BJ (cell line): ENCODE measurements around the gene AHDC1. TPM values are rescaled to one million over a fixed set of nuclear protein-coding genes. Genes with fewer than 3 reads are reported as not detected.
A peak's percentile ranks its signal among the peaks of the same experiment; 100 is the strongest.

Experiments
- CTCF ChIA-PET: fragments of 350-600 bp; formaldehyde crosslinking; extraction: SDS; loops from one replicate; lab custom pipeline; 2021; ENCODE audit warnings: antibody characterized with exemption, inconsistent platforms; lab: Yijun Ruan, JAX
- POLR2A ChIA-PET: fragments of 300-600 bp; sonication (Branson Sonifier 250); formaldehyde crosslinking; extraction: SDS; loops from one replicate; lab custom pipeline; 2021; ENCODE audit warnings: antibody characterized with exemption; lab: Charles Lee
- DNase-seq: peaks from one replicate; pipeline ENCODE4 v3.0.0-alpha.2; 2011; ENCODE audit warnings: low read depth
- H3K27me3 ChIP-seq: 2 replicates; pipeline ENCODE4 v1.6.0; 2011; ENCODE audit warnings: low read length; ENCODE audit not compliant: control insufficient read depth, insufficient read depth
- H3K36me3 ChIP-seq: 2 replicates; pipeline ENCODE4 v1.5.1; 2011; ENCODE audit warnings: low read length; ENCODE audit not compliant: control insufficient read depth, insufficient read depth
- H3K4me3 ChIP-seq: 2 replicates; pipeline ENCODE4 v1.5.1; 2011; ENCODE audit warnings: low read depth, mild to moderate bottlenecking, control low read depth, low read length
- polyA plus RNA-seq: library from polyadenylated mRNA; depleted of rRNA; stranded (reverse); fragments of >200 nt; gene quantifications from 2 replicates; pipeline ENCODE4 v1.2.3, GENCODE V29; 2011
- TF ChIP-seq, protein P1 (sequence below): IDR thresholded peaks from 2 replicates; pipeline ENCODE4 v1.5.1; 2011; ENCODE audit warnings: low read depth, mild to moderate bottlenecking, control low read depth, inconsistent platforms, low read length, moderate library complexity; ENCODE audit not compliant: insufficient read depth

Gene AHDC1
- polyA plus RNA-seq, 1 experiment = 4.1 TPM

DNA sequence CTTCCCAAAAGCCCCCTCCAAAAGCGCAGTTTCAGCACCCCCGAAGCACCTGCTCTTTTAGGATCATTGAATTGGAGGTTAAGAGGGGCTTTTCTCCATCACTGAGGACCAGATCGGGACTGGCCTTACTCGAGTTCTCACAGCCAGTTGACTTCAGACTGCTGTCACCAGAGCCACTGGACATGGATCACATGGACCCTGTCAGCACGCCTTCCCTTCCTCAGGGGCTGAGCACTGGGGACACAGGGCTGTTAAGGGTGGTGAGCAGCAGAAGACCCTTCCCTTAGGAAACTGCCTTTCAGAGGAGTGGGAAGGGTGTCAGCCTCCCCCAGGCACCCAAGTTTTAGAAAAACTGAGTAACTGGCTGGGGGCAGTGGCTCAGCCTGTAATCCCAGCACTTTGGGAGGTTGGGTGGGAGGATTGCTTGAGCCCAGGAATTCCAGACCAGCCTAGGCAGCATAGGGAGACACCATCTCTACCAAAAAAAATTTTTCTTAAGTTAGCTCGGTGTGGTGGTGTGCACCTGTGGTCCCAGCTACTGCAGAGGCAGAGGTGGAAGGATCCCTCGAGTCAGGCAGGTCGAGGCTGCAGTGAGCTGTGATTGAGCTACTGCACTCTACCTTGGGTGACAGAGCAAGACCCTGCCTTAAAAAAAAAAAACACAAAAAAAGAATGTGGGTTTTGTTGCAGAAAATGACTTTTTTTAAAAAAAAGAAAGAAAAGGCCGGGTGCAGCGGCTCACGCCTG, 31.6 kb upstream of the AHDC1 start:
- H3K27me3 ChIP-seq = peaks cover 4% of the 10 kb centered on the region; the same call in 1 of the 2 replicates
- CTCF ChIA-PET = no interaction called here
- TF ChIP-seq, protein P1, sequence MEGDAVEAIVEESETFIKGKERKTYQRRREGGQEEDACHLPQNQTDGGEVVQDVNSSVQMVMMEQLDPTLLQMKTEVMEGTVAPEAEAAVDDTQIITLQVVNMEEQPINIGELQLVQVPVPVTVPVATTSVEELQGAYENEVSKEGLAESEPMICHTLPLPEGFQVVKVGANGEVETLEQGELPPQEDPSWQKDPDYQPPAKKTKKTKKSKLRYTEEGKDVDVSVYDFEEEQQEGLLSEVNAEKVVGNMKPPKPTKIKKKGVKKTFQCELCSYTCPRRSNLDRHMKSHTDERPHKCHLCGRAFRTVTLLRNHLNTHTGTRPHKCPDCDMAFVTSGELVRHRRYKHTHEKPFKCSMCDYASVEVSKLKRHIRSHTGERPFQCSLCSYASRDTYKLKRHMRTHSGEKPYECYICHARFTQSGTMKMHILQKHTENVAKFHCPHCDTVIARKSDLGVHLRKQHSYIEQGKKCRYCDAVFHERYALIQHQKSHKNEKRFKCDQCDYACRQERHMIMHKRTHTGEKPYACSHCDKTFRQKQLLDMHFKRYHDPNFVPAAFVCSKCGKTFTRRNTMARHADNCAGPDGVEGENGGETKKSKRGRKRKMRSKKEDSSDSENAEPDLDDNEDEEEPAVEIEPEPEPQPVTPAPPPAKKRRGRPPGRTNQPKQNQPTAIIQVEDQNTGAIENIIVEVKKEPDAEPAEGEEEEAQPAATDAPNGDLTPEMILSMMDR = no peak
- no peaks in the 10 kb centered on the region for H3K36me3 ChIP-seq
- POLR2A ChIA-PET = no interaction called here
- no peak overlapping the region for H3K4me3 ChIP-seq
- no peak for DNase-seq

DNA sequence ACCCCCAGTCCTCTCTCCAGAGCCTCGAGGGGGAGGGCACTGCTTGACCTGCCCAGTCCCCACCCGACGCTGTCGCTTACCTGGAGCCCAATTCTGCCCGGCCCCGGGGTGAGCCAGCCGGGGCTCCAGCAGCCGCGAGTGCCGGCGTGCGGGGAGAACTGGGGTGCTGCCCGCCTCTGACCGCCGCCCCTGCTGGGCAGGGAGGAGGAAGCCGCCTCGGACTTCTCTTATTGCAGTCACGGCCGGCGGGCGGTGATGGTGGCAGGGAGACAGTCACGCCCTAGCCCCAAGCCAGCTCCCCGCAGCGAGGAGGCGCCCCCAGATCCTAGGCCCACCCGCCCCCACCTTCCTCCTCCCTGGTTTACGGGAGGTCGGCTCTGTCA, 31.0 kb upstream of the AHDC1 start, which contains the start of gene FGR:
Gene FGR, minus strand, starts transcription at position 201 of the 383 bp plus-strand sequence. CDS start 11,269 bp downstream, outside the sequence.
- H3K27me3 ChIP-seq = peaks cover 4% of the 10 kb centered on the region; the same call in 1 of the 2 replicates
- ChIA-PET POLR2A (no interaction called here), CTCF (no interaction called here)
- no peak for DNase-seq
- H3K36me3 ChIP-seq = no peaks in the 10 kb centered on the region
- peak within 1 kb of the TSS; percentile 33 for H3K4me3 ChIP-seq
- TF ChIP-seq, protein P1 = no peak

DNA sequence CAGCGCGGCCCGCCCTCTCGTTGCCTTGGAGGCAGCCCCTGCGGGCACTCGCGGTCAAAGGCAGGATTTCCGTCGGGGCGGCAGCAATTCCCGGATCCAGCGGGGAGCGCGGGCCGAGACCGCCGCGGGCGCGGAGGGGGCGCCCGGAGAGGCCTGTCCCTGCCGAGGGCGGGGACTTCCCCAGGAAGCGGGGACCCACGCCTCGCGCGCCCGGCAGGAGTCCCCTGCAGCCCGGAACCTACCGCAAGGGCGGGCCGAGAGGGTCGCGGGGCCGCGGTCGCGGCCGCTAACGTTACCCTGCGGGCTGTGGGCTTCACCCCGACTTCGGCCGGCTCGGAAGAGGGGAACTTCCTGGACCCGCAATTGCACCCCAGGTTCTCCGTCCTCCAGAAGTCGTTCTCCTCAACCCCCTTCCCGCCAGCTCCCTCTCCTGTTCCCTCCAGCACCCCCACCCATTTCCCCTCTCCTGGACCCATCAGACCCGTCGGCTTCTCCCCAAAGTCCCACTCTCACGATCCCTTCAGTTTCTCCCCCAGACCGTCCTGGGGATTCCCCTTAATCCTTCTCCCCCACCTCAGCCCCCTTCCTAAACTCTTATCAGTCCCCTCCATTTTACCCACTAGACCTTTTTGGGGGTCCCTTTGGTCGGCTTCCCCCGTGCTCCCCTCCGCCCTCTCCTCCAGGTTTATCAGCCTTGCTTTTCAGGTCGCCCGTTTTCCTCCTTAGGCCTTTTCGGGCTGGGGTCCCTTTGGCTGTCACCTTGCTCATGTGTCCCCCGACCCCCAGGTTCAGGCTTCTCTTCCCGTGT, 30.4 kb upstream of the AHDC1 start:
- POLR2A ChIA-PET = no interaction called here
- CTCF ChIA-PET = interaction anchor here (1.2 to 1.8 kb wide), 2 partner anchors 10 to 35 kb away, joined by 3 to 6 read pairs; no protein-coding TSS in a partner anchor
- H3K36me3 ChIP-seq = no peaks in the 10 kb centered on the region
- H3K27me3 ChIP-seq = peaks cover 4% of the 10 kb centered on the region; the same call in 1 of the 2 replicates
- TF ChIP-seq, protein P1 = no peak
- DNase-seq = no peak
- H3K4me3 ChIP-seq = peak overlapping the region; percentile 33

DNA sequence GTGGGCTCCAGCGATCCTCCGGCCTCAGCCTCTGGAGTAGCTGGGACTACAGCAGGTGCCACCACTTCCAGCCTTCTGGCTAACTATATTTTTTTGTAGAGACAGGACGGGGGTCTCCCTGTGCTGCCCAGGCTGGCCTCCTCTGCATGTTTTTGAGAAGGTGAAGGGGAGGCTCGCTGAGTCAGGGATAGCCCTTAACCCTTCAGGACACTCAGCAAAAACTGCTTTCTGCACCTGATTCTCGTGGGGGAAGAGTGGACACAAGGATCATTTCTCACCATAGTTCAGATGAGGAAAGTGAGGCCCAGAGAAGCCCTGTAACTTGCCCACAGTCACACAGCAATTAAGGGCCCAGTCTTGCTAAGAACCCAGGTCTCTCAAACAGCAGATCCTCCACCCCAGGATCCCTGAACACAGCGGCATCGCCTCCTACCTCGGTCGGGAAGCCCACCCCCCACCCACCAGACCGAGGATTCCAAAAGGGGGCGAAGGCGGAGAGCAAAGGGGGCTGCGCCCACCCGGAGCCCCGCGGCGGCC, 29.8 kb upstream of the AHDC1 start:
- DNase-seq = no peak
- Histone ChIP-seq H3K27me3 (peaks cover 4% of the 10 kb centered on the region; the same call in 1 of the 2 replicates), H3K36me3 (no peaks in the 10 kb centered on the region), H3K4me3 (peak overlapping the region; percentile 33)
- POLR2A ChIA-PET = no interaction called here
- TF ChIP-seq, protein P1 = no peak
- CTCF ChIA-PET = interaction anchor here (1.2 to 1.8 kb wide), 2 partner anchors 10 to 36 kb away, joined by 3 to 6 read pairs; no protein-coding TSS in a partner anchor

DNA sequence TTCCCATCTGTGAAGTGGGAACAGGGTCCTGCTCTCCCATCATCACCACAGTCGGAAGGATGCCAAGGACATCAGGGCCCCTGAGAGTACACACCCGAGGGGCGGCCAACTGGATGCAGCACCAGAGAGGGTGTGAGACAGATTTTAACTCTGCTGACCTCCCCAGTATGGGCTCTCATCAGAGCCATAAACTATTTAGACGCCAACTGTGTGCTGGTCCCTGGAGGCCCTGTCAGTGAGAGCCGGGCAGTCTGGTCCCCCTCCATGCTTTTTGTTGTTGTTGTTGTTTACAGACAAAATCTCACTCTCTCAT, 29.3 kb upstream of the AHDC1 start:
- TF ChIP-seq, protein P1 = no peak
- ChIA-PET CTCF (interaction anchor here (1.0 to 1.8 kb wide), 3 partner anchors 9 to 37 kb away, joined by 3 to 6 read pairs (median 4); no protein-coding TSS in a partner anchor), POLR2A (no interaction called here)
- Histone ChIP-seq H3K27me3 (peaks cover 4% of the 10 kb centered on the region; the same call in 1 of the 2 replicates), H3K36me3 (no peaks in the 10 kb centered on the region), H3K4me3 (no peak overlapping the region)
- no peak for DNase-seq
